Germinal center (tissue), 1 donor: ENCODE measurements around the gene ERRFI1.
"Not testable (repeated sequence)": the region's sequence is repeated elsewhere in the genome, so short reads cannot be mapped to it uniquely, and the experiment has no call there.

Experiments used
- DNase-seq: peaks from one replicate; pipeline ENCODE4 v3.0.0; 2012; ENCODE audit warnings: mixed read lengths, low spot score

ERRFI1 gene

DNA sequence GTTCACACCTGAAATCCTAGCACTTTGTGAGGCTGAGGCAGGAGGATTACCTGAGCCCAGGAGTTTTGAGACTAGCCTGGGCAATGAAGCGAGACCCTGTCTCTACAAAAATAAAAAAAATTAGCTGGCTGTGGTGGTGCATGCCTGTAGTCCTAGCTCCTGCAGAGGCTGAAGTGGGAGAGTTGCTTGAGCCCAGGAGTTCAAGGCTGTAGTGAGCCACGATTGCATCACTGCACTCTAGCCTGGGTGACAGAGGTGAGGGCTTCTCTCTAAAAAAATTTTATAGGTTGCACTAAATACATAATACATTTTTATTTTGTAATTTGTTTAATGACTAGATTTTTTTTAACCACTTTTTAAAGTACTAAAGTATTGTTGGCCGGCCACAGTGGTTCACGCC lies 58.5 kb downstream of the ERRFI1 start:
- DNase-seq = no peak

- no peak for DNase-seq
These were observed 58.9 kb downstream of the ERRFI1 start for GRCh38 chr1:7967196-7967595.

DNA sequence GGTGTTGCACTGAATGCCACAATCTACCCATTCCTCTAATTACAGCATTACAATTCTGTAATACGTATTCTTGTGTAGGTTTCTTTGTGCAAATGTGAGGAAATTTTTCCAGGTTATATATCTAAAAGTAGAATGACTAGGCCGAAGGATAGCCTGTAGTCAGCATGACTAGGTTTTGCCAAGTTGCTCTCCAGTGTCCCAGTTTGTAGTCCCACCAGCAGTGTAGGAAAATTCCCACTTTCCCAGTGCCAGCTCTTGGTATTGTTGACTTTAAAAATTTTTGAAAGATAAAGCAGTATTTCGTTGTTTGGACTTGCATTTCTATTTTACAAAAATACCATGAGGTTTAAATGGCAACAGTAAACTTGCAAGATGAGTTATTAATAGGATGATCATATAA lies 61.6 kb downstream of the ERRFI1 start:
- DNase-seq = no peak

DNA sequence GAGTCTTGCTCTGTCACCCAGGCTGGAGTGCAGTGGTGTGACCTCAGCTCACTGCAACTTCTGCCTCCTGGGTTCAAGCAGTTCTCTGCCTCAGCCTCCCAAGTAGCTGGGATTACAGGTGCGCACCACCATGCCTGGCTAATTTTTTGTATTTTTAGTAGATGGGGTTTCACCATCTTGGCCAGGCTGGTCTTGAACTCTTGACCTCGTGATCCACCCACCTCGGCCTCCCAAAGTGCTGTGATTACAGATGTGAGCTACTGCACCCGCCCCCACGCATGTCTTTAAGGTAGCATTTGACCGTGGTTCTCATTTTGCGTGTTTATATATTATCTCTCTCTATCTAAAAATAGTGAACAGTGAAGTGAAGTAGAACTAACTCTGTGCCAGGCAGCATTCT lies 62.3 kb downstream of the ERRFI1 start:
- not testable (repeated sequence) for DNase-seq

DNA sequence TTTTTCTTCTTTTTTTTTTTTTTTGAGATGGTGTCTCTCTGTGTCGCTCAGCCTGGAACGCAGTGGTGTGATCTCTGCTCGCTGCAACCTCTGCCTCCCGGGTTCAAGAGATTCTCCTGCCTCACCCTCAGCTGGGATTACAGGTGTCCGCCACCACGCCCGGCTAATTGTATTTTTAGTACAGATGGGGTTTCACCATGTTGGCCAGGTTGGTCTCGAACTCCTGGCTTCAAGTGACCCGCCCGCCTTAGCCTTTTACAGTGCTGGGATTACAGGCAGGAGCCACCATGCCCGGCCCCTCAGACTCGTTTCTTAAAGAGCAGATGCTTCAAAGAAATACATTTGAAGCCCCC lies 62.8 kb downstream of the ERRFI1 start:
- DNase-seq = not testable (repeated sequence)

- DNase-seq = no peak
These were observed 63.3 kb downstream of the ERRFI1 start for GRCh38 chr1:7962636-7963377.

DNA sequence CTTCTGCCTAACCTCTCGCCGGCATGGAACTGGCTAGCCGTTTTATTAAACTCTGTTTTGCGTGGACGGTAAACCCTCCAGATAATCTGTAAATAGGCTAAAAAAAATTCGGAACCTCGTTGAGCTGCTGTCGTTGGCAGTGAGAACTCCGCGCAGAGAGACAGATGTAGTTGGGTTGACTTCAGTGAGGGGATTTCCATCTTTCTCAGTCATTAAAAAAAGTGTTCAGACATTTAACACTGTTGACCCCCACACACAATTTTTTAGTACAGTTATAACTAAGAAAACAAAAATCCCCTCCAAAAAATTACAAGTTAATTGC lies 64.1 kb downstream of the ERRFI1 start:
- peak; percentile 38 for DNase-seq
